ENCODE measurements around the gene ACP4. TPM values are rescaled to one million over a fixed set of nuclear protein-coding genes. Genes with fewer than 3 reads are reported as not detected.

ACP4 gene
- total RNA-seq, 2 donors from 2014 or later, result not detected

GRCh38 chr19:50823389-50824042, 33.3 kb downstream of the ACP4 start, which contains the start of gene KLK1:
KLK1 (minus strand) TSS chr19:50823787; CDS start chr19:50823748, 39 bp downstream.
- no peak for DNase-seq (ENCODE audit: low spot score)
- Histone ChIP-seq H3K9me3 (no peaks in the 10 kb centered on the region), H3K4me1 (peaks cover 0 to 14% of the 10 kb centered on the region in 2 donors), H3K4me3 (no peak within 1 kb of the TSS), H3K36me3 (no peaks in the 10 kb centered on the region), H3K27ac (no peak within 1 kb of the TSS), H3K27me3 (peaks cover 7 to 26% of the 10 kb centered on the region in 2 donors)
- TF ChIP-seq CTCF (IDR thresholded peaks at IDR 0.05), result no peak

- Histone ChIP-seq H3K4me1 (no peaks in the 10 kb centered on the region), H3K27me3 (no peaks in the 10 kb centered on the region), H3K36me3 (no peaks in the 10 kb centered on the region), H3K27ac (no peak overlapping the region), H3K4me3 (no peak overlapping the region), H3K9me3 (no peaks in the 10 kb centered on the region)
- no peak for TF ChIP-seq CTCF (IDR thresholded peaks at IDR 0.05)
- DNase-seq (ENCODE audit: low spot score), result no peak
These were observed 36.5 kb downstream of the ACP4 start for GRCh38 chr19:50826492-50827240.

- no peaks in the 10 kb centered on the region for H3K9me3 ChIP-seq
- H3K36me3 ChIP-seq, result no peaks in the 10 kb centered on the region
- no peaks in the 10 kb centered on the region for H3K27me3 ChIP-seq
- no peaks in the 10 kb centered on the region for H3K4me1 ChIP-seq
- no peak for DNase-seq (ENCODE audit: low spot score)
- H3K4me3 ChIP-seq, result no peak overlapping the region
- no peak overlapping the region for H3K27ac ChIP-seq
- TF ChIP-seq CTCF (IDR thresholded peaks at IDR 0.05), result no peak
These were observed 37.3 kb downstream of the ACP4 start for GRCh38 chr19:50827476-50827875.

- H3K4me1 ChIP-seq, result no peaks in the 10 kb centered on the region
- H3K27me3 ChIP-seq, result no peaks in the 10 kb centered on the region
- H3K27ac ChIP-seq, result no peak overlapping the region
- no peaks in the 10 kb centered on the region for H3K36me3 ChIP-seq
- TF ChIP-seq CTCF (IDR thresholded peaks at IDR 0.05), result no peak
- H3K4me3 ChIP-seq, result no peak overlapping the region
- H3K9me3 ChIP-seq, result no peaks in the 10 kb centered on the region
- no peak for DNase-seq (ENCODE audit: low spot score)
These were observed 39.6 kb downstream of the ACP4 start for GRCh38 chr19:50829801-50830200.

- no peak for TF ChIP-seq CTCF (IDR thresholded peaks at IDR 0.05)
- no peak for DNase-seq (ENCODE audit: low spot score)
- peaks cover 0 to under 1% of the 10 kb centered on the region in 2 donors for H3K4me1 ChIP-seq
- H3K27ac ChIP-seq, result no peak overlapping the region
- H3K4me3 ChIP-seq, result no peak overlapping the region
- no peaks in the 10 kb centered on the region for H3K27me3 ChIP-seq
- no peaks in the 10 kb centered on the region for H3K36me3 ChIP-seq
- H3K9me3 ChIP-seq, result no peaks in the 10 kb centered on the region
These were observed 40.2 kb downstream of the ACP4 start for GRCh38 chr19:50830266-50831025.
